A673 (cell line): Measurements from ENCODE around the gene GFOD2.

ENCODE experiments used
- CTCF ChIP-seq: fragments of 300-800, 200-600 bp; sonication (generic); conservative IDR thresholded peaks from 2 replicates; pipeline ENCODE4 v1.5.1; 2017; ENCODE audit warnings: low read depth, mild to moderate bottlenecking, antibody characterized with exemption, low read length, moderate library complexity, mixed read lengths
- EZH2 ChIP-seq: fragments of 200-600 bp; sonication (generic); IDR thresholded peaks from 2 replicates; pipeline ENCODE4 v1.6.1; 2017; ENCODE audit warnings: borderline replicate concordance, low read depth, mild to moderate bottlenecking, mixed read lengths, antibody characterized with exemption, low read length; ENCODE audit not compliant: poor library complexity, severe bottlenecking

- TF ChIP-seq CTCF (no peak), EZH2 (no peak)
These were observed 41.4 kb downstream of the GFOD2 start for GRCh38 chr16:67677712-67678111.
